ENCODE data around the gene C1orf122. TPM values are rescaled to one million over a fixed set of nuclear protein-coding genes. Genes with fewer than 3 reads are reported as not detected.

Gene C1orf122
- polyA plus RNA-seq, 3 donors = 18.0 to 25.1 (median 21.3) TPM

DNA sequence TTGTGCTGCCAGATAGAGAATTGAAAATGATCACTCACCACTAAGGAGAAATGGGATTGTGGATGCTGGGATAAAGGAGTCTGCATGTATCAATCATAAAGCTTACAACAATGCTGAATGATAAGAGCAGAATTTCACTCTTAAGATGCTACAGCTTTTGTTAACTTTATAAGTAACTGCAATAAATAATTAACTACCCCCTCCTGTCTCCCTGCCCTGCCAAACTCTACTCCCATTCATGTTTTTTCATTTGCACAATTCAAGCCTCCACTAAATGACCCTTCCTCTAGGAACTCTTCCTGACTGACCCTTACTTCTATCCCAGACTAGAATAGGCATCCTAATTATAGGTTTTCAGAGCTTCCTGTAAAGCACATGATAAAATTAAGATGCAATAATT, 36.9 kb downstream of the C1orf122 start:
- DNase-seq (ENCODE audit: low read depth in 3 of 3, low spot score in 2 of 3) = no peak

- DNase-seq (ENCODE audit: low read depth in 3 of 3, low spot score in 2 of 3) = no peak
Measured at GRCh38 chr1:37845049-37845646, 37.6 kb downstream of the C1orf122 start.

DNA sequence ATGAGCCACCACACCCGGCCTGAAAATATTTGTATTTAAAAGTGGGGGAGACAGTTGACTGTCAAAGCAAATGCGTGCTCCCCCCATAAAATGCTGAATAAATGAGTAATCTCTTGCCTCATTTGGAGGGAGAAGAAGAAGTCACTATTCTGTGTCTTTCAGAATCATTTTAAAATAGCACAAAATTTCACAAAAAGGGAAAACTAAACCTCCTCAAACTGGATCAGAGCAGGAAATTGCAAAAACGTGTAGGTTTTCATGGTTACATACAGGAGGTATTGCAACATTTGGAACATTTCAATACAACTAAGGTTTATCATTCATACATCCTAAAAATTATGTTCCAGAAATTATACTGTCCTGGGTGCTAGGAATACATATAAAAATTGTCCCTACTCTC, 38.2 kb downstream of the C1orf122 start:
- no peak for DNase-seq (ENCODE audit: low read depth in 3 of 3, low spot score in 2 of 3)

DNA sequence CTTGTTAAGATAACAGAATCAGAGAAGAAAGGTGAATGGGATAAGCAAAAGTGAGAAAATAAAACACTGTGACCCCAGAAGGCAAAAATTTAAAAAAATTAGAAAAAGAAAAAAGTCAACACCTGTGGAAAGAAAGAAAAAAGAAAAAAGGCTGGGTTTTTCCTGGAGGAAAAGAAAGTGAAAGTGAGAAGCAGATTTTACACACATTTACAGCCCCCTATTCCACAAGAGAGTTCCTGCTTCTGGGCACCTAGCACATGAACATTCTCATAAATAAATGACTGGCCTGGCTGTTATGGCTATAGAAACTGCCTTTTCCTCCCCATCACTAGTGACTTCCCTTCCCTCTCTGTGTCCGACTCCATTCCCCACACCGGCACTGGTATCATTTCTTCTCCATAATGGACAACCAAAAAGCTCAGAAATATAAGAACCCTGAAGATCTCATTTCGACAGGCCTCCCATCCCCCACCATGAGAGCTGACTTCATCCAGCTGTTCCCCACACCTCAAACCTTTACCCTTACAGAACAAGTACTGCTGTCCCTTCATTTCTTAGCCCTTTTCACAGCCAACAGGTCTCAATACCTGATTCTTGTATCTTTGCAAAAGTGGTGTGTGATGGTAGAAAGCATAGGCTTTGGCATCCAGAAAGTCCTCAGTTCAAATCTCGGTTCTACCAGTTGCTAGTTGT, 39.2 kb downstream of the C1orf122 start:
- DNase-seq (ENCODE audit: low read depth in 3 of 3, low spot score in 2 of 3) = no peak

- DNase-seq (ENCODE audit: low read depth in 3 of 3, low spot score in 2 of 3) = no peak
Measured at GRCh38 chr1:37849480-37849879, 41.9 kb downstream of the C1orf122 start.

DNA sequence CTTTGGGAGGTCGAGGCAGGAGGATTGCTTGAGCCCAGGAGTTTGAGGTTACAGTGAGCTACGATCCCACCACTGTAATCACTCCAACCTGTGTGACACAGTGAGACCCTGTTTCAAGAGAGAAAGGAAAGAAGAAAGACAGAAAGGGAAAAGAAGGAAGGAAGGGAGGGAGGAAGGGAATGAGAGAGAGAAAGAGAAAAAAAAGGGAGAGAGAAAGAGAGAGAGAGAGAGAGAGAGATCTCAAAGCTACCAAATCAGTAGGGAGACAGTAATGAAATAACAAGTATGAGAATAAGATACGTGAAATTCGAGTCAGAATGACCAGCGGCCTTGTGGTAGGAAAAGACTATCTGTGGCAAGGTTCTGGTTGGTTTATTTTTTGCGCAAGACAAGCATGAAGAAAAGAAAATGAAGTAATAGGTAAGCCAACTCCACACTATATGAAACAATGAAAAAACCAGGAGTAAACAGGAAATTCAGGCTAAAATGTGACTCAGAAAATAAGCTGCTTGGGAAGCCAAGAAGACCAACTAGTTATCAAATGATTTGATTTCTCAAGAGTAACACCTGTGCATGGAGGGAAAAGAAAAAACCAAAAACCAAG, 42.9 kb downstream of the C1orf122 start:
- DNase-seq (ENCODE audit: low read depth in 3 of 3, low spot score in 2 of 3) = no peak

DNA sequence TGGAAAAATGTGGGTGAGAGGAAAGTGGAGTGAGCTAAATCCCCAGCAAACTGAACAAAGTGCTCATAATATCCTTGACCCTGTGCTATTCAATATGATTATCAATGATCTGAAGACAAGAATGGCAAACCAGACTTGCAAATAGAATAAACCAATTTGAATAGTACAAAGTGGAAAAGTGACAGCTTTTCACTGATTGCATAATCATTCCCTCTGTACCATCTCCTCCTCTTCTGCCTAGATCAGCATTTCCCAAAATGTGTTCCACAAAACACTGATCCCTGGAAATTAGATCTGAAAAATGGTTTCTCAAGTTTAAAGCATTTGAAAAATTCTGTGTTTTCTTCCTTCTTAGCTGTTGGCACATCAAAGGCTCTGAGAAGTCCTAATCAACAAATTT, 43.7 kb downstream of the C1orf122 start:
- no peak for DNase-seq (ENCODE audit: low read depth in 3 of 3, low spot score in 2 of 3)

DNA sequence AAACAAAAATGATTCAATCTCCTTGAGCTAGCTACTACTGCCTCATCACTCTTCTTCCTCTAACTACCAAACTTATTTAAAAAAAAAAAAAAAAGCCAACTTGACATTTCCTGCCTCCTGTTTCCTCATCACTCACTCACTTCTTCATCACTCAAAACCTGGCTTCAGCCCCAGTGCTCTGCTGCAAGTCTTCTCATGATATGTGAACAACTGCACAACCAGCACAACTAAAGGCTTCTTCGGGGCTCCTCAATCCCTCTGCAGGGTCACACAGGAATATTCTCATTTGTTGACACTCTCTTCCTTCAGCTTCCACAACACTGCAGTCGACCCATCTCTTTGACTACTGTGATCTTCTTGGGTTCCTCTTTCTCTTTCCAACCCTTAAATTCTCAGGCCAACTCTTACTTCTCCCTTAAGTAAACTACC, 44.2 kb downstream of the C1orf122 start:
- no peak for DNase-seq (ENCODE audit: low read depth in 3 of 3, low spot score in 2 of 3)

- no peak for DNase-seq (ENCODE audit: low read depth in 3 of 3, low spot score in 2 of 3)
Measured at GRCh38 chr1:37853157-37853556, 45.6 kb downstream of the C1orf122 start.

DNA sequence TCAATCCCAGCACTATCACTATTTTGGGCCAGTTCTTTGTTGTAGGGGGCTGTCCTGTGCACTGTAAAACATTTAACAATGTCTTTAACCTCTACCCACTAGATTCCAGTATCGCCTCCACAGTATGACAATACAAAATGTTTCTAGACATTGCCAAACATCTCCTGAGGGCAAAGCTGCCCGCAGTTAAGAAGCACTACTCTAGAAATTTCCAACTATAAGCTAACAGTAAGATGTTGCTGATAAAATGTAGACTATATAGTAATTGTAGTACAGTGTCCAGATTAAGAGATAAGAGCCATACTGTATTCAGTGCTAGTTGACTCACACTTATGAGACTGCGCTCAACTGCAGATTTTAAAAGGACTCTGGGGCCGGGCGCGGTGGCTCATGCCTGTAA, 46.8 kb downstream of the C1orf122 start:
- no peak for DNase-seq (ENCODE audit: low read depth in 3 of 3, low spot score in 2 of 3)

Other genes with a start within 250 kb of the C1orf122 start
- 10 to 100 TPM; 79.7 to 90.0 (median 85.8) TPM for gene GNL2, start 211.9 kb upstream of the C1orf122 start, polyA plus RNA-seq (ENCODE audit: insufficient read length in 3 of 3)
- gene RSPO1, start 172.9 kb upstream of the C1orf122 start, polyA plus RNA-seq (ENCODE audit: insufficient read length in 3 of 3) = 1 to 10 TPM; 4.1 to 6.3 (median 5.6) TPM
- gene CDCA8, start 115.3 kb upstream of the C1orf122 start, polyA plus RNA-seq (ENCODE audit: insufficient read length in 3 of 3) = 10 to 100 TPM; 18.0 to 18.8 (median 18.3) TPM
- under 1 TPM; 0.06 to 0.11 (median 0.08) TPM for gene EPHA10, start 42.7 kb upstream of the C1orf122 start, polyA plus RNA-seq (ENCODE audit: insufficient read length in 3 of 3)
- gene MANEAL, start 13.9 kb upstream of the C1orf122 start, polyA plus RNA-seq (ENCODE audit: insufficient read length in 3 of 3) = 1 to 10 TPM; 3.7 to 4.9 (median 4.7) TPM
- gene YRDC, start 418 bp downstream of the C1orf122 start, polyA plus RNA-seq (ENCODE audit: insufficient read length in 3 of 3) = 10 to 100 TPM; 13.1 to 14.0 (median 13.4) TPM
- 1 to 10 TPM; 8.5 to 9.7 (median 8.8) TPM for gene MTF1, start 51.8 kb downstream of the C1orf122 start, polyA plus RNA-seq (ENCODE audit: insufficient read length in 3 of 3)
- 10 to 100 TPM; 17.0 to 18.9 (median 17.8) TPM for gene INPP5B, start 139.3 kb downstream of the C1orf122 start, polyA plus RNA-seq (ENCODE audit: insufficient read length in 3 of 3)
- 100 to 1,000 TPM; 108 to 122 (median 117) TPM for gene SF3A3, start 182.2 kb downstream of the C1orf122 start, polyA plus RNA-seq (ENCODE audit: insufficient read length in 3 of 3)
- gene FHL3, start 197.7 kb downstream of the C1orf122 start, polyA plus RNA-seq (ENCODE audit: insufficient read length in 3 of 3) = 10 to 100 TPM; 15.7 to 17.3 (median 16.7) TPM
- gene UTP11, start 204.9 kb downstream of the C1orf122 start, polyA plus RNA-seq (ENCODE audit: insufficient read length in 3 of 3) = 10 to 100 TPM; 41.7 to 45.8 (median 45.7) TPM
- gene POU3F1, start 239.0 kb downstream of the C1orf122 start, polyA plus RNA-seq (ENCODE audit: insufficient read length in 3 of 3) = under 1 TPM; 0.54 to 0.76 (median 0.65) TPM

All from right renal cortex interstitium (tissue), 3 donors.